ENCODE measurements around the gene ARHGAP21. TPM values are rescaled to one million over a fixed set of nuclear protein-coding genes. Genes with fewer than 3 reads are reported as not detected.

ARHGAP21 gene
- total and polyA plus RNA-seq, 4 donors = 18.8 to 138 (median 46.1) TPM

GRCh38 chr10:24597426-24597825, 126.3 kb downstream of the ARHGAP21 start:
- no peak for DNase-seq
- no peak for ATAC-seq (ENCODE audit: insufficient read depth, low FRiP score)
- Histone ChIP-seq H3K9ac (ENCODE audit: insufficient read depth in 1 of 2, low read length in 2 of 2) (no peak overlapping the region), H3K36me3 (ENCODE audit: control insufficient read depth in 4 of 4, insufficient read depth in 4 of 4, low read length in 4 of 4) (peaks cover 12 to 55% (median 42%) of the 10 kb centered on the region in 4 donors), H3K4me3 (no peak overlapping the region), H3K4me1 (ENCODE audit: control insufficient read depth in 5 of 5, insufficient read depth in 5 of 5, low read length in 5 of 5) (no peaks in the 10 kb centered on the region), H3K27me3 (ENCODE audit: control insufficient read depth in 3 of 3, insufficient read depth in 3 of 3, low read length in 2 of 3) (no peaks in the 10 kb centered on the region), H3K27ac (ENCODE audit: low read depth in 1 of 2, low read length in 1 of 2) (no peak overlapping the region), H3K9me3 (ENCODE audit: control insufficient read depth in 4 of 4, insufficient read depth in 3 of 4, low read length in 3 of 4) (no peaks in the 10 kb centered on the region)
- TF ChIP-seq CTCF (IDR thresholded peaks at IDR 0.05; ENCODE audit: control extremely low read depth, extremely low read depth) = no peak
- WGBS, 2 donors = 90 to 94% methylated on average over 7 of the region's 7 CpGs

DNA sequence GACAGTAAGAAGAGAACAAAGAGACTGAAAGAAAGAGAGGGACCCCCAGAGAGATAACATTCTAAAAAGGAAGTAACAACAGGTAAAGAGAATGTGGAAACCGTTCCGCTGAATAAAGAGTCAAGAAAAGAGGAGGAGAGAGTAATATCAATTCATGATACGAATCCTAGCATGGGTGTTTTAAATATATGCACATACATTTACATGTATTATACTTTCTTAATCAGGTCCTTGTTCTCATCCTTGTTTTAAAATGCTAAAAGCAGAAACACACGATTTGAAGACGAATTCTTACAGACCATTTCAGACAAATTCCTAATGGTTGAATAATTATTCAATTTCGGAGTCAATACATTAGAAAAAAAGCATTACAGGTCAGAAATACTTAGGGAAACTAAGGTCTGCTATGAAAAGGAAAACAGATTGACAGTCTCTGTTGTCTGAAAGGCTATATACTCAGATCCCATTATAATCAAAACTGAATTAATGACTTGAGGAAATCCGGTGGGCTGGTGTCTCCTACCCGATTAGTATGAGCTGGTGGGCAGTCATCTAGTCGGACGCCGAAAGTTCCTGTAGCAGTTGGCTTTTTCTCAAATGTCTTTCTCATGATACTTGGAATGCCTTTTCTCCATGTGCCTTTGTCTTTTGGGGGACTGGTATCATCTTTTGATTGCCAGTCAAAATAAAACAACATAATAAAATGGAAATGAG, 127.3 kb downstream of the ARHGAP21 start:
- H3K4me3 ChIP-seq = no peak overlapping the region
- no peak overlapping the region for H3K9ac ChIP-seq (ENCODE audit: insufficient read depth in 1 of 2, low read length in 2 of 2)
- no peak overlapping the region for H3K27ac ChIP-seq (ENCODE audit: low read depth in 1 of 2, low read length in 1 of 2)
- peaks cover 16 to 58% (median 42%) of the 10 kb centered on the region in 4 donors for H3K36me3 ChIP-seq (ENCODE audit: control insufficient read depth in 4 of 4, insufficient read depth in 4 of 4, low read length in 4 of 4)
- DNase-seq (no peak), ATAC-seq (ENCODE audit: insufficient read depth, low FRiP score) (no peak)
- TF ChIP-seq CTCF (IDR thresholded peaks at IDR 0.05; ENCODE audit: control extremely low read depth, extremely low read depth) = no peak
- 91 to 94% methylated on average over 11 of the region's 11 CpGs for whole genome bisulfite sequencing, 2 donors
- H3K4me1 ChIP-seq (ENCODE audit: control insufficient read depth in 5 of 5, insufficient read depth in 5 of 5, low read length in 5 of 5) = no peaks in the 10 kb centered on the region
- no peaks in the 10 kb centered on the region for H3K27me3 ChIP-seq (ENCODE audit: control insufficient read depth in 3 of 3, insufficient read depth in 3 of 3, low read length in 2 of 3)
- no peaks in the 10 kb centered on the region for H3K9me3 ChIP-seq (ENCODE audit: control insufficient read depth in 4 of 4, insufficient read depth in 3 of 4, low read length in 3 of 4)

- Histone ChIP-seq H3K9ac (ENCODE audit: insufficient read depth in 1 of 2, low read length in 2 of 2) (no peak overlapping the region), H3K9me3 (ENCODE audit: control insufficient read depth in 4 of 4, insufficient read depth in 3 of 4, low read length in 3 of 4) (no peaks in the 10 kb centered on the region), H3K27ac (ENCODE audit: low read depth in 1 of 2, low read length in 1 of 2) (no peak overlapping the region), H3K36me3 (ENCODE audit: control insufficient read depth in 4 of 4, insufficient read depth in 4 of 4, low read length in 4 of 4) (peaks cover 18 to 53% (median 44%) of the 10 kb centered on the region in 4 donors), H3K27me3 (ENCODE audit: control insufficient read depth in 3 of 3, insufficient read depth in 3 of 3, low read length in 2 of 3) (no peaks in the 10 kb centered on the region), H3K4me3 (no peak overlapping the region), H3K4me1 (ENCODE audit: control insufficient read depth in 5 of 5, insufficient read depth in 5 of 5, low read length in 5 of 5) (no peaks in the 10 kb centered on the region)
- DNase-seq (no peak), ATAC-seq (ENCODE audit: insufficient read depth, low FRiP score) (no peak)
- no peak for TF ChIP-seq CTCF (IDR thresholded peaks at IDR 0.05; ENCODE audit: control extremely low read depth, extremely low read depth)
Observed at GRCh38 chr10:24590697-24591457, 132.8 kb downstream of the ARHGAP21 start.

Data from lung (tissue), 12 donors.